ENCODE results near the gene ACADM.
"Not testable (repeated sequence)": the region's sequence is repeated elsewhere in the genome, so short reads cannot be mapped to it uniquely, and the experiment has no call there.

The ACADM gene

DNA sequence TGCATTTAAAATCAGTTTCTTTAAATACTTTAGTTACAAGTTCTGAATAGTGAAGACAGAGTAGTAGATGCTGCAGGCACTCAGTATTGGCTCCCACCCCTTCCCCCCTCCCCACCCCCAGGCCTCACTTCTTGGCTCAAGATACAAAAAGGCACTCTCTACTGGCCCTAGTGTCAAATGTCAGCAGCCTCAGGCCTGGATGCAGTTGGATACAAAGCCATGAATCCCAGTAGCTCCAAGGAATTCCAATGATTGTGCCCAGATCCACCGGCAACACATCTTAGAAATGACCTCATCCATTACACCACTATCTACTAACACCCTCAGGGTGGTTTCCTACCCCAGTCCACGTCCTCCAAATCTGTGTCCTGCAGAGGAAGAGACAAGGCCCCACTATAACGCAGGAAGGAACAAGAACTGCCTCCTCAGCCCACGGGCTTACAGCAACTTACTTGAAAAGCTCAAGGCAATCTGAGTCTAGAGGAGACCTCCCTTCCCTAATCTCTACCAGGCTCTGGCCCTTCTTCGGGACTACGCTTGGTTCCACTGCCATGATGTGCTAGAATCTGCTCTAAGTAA is 17.6 kb downstream of the ACADM start:
- no peak for DNase-seq

DNA sequence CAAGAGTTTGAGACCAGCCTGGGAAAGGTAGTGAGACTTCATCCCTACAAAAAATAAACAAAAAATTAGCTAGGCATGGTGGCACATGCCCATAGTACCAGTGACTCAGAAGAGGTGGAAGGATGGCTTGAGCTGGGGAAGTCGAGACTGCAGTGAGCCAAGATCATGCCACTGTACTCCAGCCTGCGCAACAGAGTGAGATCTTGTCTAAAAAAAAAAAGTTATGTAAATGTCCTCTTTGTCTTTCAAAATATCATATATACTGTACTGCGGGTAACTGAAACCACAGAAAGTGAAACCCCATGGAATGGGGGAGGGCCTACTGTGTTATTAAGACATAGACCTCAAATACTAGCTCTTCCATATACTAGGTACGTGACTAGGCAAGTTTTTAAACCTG is 20.8 kb downstream of the ACADM start:
- DNase-seq: no peak

DNA sequence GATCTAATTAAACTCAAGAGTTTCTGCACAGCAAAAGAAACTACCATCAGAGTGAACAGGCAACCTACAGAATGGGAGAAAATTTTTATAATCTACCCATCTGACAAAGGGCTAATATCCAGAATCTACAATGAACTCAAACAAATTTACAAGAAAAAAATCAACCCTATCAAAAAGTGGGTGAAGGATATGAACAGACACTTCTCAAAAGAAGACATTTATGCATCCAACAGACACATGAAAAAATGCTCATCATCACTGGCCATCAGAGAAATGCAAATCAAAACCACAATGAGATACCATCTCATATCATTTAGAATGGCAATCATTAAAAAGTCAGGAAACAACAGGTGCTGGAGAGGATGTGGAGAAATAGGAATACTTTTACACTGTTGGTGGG is 32.7 kb downstream of the ACADM start:
- not testable (repeated sequence) for DNase-seq

DNA sequence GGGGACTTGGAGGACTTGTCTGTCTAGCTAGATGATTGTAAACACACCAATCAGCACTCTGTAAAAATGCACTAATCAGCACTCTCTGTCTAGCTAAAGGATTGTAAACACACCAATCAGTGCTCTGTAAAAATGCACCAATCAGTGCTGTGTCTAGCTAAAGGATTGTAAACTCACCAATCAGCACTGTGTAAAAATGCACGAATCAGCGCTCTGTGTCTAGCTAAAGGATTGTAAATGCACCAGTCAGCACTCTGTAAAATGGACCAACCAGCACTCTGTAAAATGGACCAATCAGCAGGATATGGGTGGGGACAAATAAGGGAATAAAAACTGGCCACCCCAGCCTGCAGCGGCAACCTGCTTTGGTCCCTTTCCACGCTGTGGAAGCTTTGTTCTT is 34.0 kb downstream of the ACADM start:
- not testable (repeated sequence) for DNase-seq

DNA sequence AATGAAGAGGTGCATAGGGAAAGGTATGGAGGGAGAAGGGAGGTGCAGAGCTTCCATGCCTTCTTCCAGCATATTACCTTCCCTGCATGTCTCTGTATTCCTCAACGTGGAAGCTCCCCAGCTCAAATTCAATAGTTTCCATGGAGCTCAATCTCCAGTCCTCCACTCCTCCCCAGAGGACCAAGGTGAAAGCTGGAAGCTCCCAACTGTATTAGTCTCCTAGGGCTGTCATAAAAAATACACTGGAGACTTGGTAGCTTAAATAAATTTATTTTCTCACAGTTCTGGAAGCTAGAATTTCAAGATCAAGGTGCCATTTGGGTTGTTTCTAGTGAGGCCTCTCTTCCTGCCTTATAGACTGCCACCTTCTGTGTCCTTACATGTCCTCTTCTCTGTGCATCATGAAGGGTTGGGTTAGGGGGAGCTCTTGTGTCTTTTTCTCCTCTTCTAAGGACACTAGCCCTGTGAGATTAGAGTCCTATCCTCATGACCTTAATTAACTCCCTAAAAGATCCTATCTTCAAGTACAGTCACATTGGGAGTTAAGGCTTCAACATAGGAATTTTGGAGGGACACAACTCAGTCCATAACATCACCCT is 39.6 kb downstream of the ACADM start:
- no peak for DNase-seq

DNA sequence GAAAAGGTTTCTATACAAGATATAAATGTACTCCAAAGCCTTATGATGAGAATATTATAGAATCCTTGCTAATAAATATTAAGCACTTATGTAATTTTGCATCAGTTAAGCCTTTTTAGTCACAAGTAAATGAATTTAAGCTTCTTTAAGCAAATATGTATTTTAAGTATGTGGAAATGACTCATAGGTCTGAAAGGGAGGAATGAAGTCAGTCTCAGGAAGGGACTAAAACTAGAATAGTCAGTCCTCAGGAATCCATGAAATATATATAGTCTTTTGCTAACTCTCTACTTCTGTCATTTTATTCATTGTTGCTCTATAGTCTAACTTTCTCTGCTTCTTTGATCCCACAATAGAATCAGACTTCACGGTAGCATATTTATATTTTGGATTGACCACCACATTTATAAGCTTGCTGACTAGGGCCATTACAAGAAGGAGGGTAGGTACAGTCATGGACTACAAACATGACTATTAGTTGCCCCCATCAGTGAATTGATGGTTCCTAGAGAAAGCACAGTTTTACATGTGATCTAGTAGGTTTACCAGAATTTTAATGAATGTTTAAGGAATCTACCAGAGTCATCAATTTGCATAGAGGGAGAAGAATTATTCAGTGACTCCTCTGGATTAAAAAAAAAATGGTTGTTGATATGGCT is 41.3 kb downstream of the ACADM start:
- DNase-seq: no peak

DNA sequence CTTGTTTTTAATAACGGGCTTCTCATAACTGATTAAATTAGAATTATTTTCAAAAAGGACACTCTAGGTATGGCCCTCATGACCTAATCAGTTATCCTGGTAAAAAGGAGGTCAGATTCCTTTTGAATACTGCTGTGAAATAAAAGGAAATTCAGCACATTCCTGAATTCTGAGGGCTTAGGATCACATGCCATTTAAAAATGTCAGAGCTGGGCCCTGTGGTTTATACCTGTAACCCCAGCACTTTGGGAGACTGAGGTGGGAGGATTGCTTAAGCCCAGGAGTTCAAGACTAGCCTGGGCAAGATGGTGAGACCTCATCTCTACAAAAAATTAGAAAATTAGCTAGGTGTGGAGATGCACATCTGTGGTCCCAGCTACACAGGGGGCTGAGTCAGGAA is 43.5 kb downstream of the ACADM start:
- no peak for DNase-seq

DNA sequence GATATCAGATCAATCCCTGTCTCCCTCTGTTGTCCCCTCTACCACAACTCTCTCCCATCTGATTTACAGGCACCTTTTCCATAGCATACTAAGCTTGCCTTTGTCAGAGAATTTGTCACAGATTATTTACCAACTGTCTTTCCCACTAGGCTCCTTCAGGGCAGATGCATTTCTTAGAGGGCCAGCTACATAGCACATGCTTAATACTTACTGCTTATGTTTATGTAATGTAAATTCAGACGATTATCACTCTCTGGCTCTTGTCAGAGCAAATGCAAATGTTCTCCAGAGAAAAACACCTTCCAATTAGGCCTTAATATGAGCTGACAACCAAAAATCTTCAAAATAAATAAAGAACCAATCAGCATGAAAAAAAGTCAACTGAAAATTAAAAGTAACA is 46.3 kb downstream of the ACADM start:
- no peak for DNase-seq

DNA sequence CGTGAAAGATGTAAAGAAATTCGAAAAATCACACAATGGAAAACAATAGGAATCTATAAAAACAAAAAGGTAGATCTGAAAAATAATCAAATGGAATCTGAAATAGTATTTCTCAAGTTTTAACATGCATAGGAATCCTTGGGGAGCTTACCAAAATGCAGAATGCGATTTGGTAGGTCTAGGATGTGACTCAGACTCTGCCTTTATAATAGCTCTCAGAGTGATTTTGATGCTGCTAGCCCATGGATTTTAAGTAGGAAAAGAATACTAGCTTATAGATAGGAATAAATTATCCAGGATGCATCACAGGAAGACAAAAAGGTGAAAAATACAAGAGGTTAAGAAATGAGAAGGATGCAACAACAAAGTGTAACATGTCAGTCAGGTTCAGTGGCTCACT is 47.5 kb downstream of the ACADM start:
- DNase-seq: no peak

DNA sequence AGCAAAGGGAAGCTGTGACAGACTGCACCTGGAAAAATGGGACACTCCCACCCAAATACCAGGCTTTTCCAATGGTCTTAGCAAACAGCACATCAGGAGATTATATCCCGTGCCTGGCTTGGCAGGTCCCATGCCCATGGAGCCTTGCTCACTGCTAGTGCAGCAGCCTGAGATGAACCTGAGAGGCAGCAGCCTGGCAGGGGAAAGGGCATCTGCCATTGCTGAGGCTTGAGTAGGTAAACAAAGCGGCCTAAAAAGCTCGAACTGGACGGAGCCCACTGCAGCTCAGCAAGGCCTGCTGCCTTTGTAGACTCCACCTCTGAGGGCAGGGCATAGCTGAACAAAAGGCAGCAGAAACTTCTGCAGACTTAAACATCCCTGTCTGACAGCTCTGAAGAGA is 53.3 kb downstream of the ACADM start:
- not testable (repeated sequence) for DNase-seq

DNA sequence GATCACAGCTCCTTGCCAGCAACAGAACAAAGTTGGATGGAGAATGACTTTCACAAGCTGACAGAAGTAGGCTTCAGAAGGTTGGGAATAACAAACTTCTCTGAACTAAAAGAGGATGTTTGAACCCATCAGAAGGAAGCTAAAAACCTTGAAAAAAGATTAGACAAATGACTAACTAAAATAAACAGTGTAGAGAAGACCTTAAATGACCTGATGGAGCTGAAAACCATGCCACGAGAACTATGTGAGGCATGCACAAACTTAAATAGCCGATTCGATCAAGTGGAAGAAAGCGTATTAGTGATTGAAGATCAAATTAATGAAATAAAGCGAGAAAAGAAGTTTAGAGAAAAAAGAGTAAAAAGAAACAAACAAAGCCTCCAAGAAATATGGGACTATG is 54.2 kb downstream of the ACADM start:
- not testable (repeated sequence) for DNase-seq

DNA sequence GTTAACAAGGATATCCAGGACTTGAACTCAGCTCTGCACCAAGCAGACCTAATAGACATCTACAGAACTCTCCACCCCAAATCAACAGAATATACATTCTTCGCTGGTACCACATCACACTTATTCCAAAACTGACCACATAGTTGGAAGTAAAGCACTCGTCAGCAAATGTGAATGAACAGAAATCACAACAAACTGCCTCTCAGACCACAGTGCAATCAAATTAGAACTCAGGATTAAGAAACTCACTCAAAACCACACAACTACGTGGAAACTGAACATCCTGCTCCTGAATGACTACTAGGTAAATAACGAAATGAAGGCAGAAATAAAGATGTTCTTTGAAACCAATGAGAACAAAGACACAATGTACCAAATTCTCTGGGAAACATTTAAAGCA is 55.7 kb downstream of the ACADM start:
- DNase-seq: not testable (repeated sequence)

DNA sequence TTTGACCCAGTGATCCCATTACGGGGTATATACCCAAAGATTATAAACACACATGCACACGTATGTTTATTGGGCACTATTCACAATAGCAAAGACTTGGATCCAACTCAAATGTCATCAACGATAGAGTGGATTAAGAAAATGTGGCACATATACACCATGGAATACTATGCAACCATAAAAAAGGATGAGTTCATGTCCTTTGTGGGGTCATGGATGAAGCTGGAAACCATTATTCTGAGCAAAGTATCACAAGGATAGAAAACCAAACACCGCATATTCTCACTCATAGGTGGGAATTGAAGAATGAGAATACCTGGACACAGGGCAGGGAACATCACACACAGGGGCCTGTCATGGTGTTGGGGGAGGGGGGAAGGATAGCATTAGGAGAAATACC is 59.4 kb downstream of the ACADM start:
- DNase-seq: not testable (repeated sequence)

DNA sequence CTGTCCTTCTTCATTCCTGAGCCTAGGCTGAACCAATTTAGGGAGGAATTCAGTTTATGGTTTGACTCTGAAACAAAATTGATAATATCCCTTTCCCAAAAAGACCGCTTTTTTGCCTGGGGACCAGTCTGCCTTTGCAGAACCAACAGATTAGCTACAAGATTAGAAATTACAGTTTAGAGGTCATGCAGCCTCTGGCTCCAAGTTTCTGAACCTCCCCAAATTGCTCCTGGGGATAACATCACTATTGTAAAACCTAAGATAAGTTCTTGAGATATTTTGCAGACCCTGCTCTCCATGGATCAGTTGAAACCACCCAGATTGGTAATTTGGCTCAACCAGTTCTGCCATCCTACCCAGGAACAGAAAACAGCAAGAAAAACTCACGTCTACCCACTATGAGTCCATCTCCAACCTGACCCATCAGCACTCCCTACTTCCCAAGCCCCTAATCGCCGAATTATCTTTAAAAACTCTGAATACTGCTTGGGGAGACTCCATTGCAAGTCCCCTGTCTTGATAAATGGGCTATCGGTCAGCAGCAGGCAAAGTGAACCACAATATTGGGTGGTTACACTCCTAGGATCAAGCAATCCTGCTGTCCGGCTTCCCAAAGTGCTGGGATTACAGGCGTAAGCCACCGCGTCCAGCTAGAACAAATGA is 60.9 kb downstream of the ACADM start:
- no peak for DNase-seq

DNA sequence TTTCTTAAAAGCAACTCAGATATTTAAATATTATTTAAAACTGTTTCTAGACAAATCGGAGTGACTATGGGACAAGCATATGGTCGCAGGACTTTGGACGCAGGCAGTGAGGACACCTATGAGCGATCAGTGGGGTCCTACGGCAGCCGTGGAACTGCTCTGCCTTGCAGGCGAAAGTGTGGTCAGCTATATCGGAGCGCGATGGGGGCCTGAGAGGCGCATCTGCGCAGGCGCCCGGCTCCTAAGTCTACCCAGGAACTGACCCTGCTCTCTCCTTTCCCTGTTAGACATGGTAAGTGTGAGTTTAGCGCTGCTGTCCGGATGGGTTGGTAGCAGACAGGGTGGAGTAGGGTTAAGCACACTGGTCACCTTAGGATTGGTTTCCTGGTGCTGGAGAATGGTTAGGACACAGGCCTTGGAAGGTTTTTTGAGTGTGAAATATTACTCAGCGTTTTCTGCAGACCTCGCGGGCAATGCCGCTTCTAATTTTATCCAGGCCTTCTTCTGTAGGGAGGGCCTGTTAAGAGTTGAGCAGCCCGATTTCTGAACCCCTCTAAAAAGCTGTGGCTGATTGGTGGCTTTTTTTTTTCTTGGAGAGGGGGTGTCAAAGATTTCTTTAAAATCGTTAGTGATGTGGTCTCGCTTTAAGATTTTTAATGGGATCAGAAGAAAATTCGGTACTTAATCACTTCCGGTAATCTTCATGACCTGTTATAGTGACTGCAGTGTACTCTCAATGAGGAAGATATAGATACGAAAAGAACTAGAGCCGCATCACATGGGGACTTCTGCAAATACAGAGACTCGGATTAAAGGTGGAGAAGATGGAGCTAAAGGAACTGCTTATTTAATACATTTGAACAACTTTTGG is 61.7 kb downstream of the ACADM start, which contains the start of gene RABGGTB:
Gene RABGGTB, plus strand, starts transcription at position 274 of the 871 bp plus-strand sequence. Its CDS starts 16 bp downstream, at position 290.
- DNase-seq: peak; percentile 93

DNA sequence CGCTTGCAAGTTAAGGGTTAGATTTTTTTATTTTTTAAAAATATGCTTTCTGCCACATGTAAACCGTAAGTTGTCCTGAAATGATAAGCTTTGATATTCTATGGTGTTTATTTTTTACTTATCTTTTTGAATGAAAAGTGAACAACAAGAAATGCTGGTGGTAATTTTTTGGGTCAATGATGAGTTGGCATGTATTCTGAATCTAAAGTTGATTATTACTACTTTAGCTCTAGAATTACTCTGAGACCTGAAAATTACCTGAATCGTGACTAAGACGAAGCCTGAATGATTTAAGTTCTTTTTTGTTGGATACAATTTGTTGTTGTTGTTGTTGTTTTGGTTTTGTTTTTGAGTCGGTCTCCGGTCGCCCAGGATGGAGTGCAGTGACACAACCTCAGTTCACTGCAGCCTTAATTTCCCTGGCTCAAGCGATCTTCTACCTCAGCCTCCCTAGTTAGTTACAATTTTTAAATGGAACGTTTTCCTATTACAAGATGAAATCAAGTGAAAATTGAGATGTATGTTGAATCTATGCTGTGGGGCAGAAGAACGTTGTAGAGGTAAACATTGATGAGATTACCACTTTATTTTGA is 62.5 kb downstream of the ACADM start:
- DNase-seq: no peak

DNA sequence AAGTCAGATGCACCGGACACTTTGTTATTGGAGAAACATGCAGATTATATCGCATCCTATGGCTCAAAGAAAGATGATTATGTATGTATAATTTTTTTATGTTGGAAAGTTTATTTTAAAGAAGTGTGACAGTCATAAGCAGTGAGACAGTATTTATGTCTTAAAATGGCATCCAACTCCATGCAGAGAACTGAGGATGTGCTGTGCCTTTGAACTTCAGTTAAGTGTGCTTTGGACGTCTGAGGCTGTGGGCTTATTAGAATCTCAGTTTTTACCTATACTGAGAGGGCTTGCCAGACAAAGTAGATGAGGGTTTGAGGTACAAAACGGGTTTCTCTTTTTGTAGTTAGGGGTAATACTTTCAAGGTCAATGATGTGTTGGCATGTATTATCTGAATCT is 63.0 kb downstream of the ACADM start:
- DNase-seq: no peak

DNA sequence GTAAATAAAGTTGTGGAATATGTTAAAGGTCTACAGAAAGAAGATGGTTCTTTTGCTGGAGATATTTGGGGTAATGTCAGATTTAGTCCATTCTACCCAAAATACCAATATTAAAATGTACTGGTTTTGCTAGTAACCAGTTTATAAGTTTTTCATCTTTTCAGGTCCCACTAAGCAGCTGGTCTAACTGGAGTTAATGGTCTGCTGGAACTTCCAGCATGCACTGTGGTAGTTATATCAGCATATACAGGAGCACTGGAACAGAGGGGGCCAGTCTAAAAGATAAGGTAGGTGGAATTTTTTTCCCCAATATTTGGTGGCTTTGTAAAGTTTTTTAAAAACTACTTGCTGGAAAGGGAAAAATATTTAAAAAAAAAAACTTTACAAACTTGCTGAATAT is 65.5 kb downstream of the ACADM start:
- no peak for DNase-seq

DNA sequence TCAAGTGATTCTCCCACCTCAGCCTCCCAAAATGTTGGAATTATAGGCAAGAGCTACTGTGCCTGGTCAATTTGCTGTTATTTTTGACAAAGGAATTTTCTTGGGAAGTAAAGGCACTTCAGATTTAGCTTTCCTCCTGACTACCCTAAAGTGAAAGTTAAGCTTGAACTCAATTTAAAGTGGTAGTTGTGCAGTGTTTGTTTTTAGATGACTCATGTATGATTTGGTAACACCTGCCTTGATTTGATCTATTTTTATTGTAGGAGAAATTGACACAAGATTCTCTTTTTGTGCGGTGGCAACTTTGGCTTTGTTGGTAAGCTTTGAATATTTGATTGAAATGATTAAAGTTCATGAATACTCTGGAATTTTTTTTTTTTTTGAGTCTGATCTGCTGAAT is 66.5 kb downstream of the ACADM start:
- DNase-seq: no peak

DNA sequence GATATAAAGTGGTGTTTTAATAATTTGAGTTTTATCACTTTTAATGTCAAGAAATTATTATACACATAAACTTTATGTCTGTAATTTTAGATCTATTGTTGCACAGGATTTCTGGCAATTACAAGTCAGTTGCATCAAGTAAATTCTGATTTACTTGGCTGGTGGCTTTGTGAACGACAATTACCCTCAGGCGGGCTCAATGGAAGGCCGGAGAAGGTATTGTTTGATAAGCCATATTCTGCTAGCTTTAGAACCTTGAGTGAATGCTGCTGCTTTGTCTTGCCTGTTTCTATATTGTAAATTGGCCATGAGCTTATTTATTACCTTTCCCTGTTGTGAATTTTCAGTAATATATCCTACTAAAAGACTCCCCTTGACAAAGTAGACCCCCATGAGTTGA is 67.6 kb downstream of the ACADM start:
- no peak for DNase-seq

DNA sequence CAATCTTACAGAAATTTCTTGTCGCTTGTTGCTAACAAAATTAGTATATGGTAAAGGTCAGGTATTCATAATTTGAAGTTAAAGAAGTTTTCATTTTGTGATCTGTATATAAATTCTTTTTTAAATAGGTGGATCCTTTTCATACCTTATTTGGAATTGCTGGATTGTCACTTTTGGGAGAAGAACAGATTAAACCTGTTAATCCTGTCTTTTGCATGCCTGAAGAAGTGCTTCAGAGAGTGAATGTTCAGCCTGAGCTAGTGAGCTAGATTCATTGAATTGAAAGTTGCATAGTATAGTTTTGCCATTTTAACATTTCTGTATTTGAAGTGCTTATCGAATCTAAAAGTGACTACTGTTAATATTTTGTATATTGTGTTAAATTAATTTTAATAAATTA is 69.9 kb downstream of the ACADM start:
- no peak for DNase-seq

DNA sequence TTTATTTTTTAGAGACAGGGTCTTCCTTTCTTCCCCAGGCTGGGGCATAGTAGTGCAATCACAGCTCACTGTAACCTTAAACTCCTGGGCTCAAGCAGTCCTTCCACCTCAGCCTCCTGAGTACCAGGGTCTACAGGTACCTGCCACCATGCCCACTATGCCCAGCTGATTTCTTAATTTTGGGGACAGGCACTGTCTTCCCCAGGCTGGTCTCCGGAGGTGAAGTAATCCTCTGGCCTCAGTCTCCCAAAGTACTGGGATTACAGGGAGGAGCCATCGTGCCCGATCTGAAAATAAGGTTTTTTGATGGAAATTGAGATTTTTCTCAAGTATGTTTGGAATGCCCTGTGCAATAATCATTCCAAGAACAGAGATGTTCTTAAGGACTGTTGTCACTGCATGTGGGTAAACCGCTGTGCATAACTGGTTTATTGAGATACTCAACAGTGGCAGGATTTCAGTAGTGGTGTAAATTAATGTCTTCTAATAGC is 71.2 kb downstream of the ACADM start:
- DNase-seq: no peak
